Stomach (tissue), 4 donors: ENCODE measurements around the gene RAB33A.

Experiments used
- CTCF ChIP-seq, 7 experiments: fragments of 450-650 bp in 4 of 7; fragments of 200-600 bp in 3 of 7; sonication (generic) in 3 of 7; IDR thresholded peaks; one replicate each; pipeline ENCODE4 v1.5.1; 2016 to 2019; ENCODE audit warnings: antibody characterized with exemption in 7 of 7, control low read depth in 2 of 7, mild to moderate bottlenecking in 1 of 7
- EP300 ChIP-seq: sonication (generic); formaldehyde crosslinking; IDR thresholded peaks from one replicate; pipeline ENCODE4 v1.6.1; 2017; ENCODE audit warnings: antibody characterized with exemption
- POLR2A ChIP-seq, 4 donors: fragments of 450-650 bp; IDR thresholded peaks; one replicate each; pipeline ENCODE4 v1.6.1; 2016; ENCODE audit warnings: antibody characterized with exemption in 4 of 4, control low read depth in 2 of 4, mild to moderate bottlenecking in 1 of 4, moderate library complexity in 1 of 4
- POLR2AphosphoS5 ChIP-seq, 3 donors: sonication (generic); formaldehyde crosslinking; IDR thresholded peaks; one replicate each; pipeline ENCODE4 v1.6.1; 2016; ENCODE audit warnings: antibody characterized with exemption in 3 of 3

GRCh38 chrX:130190801-130191200, 19.0 kb downstream of the RAB33A start:
- TF ChIP-seq CTCF (IDR thresholded peaks at IDR 0.05), result no peak
- TF ChIP-seq EP300, result no peak
- TF ChIP-seq POLR2A (IDR thresholded peaks at IDR 0.05), result no peak
- TF ChIP-seq POLR2AphosphoS5 (IDR thresholded peaks at IDR 0.05), result no peak
